ENCODE measurements around the gene PRR7. TPM values are rescaled to one million over a fixed set of nuclear protein-coding genes. Genes with fewer than 3 reads are reported as not detected.

The PRR7 gene
- total and polyA plus RNA-seq, 2 of the 4 experiments (the other 2 are of a cell fraction): 1.1 to 10.1 TPM

DNA sequence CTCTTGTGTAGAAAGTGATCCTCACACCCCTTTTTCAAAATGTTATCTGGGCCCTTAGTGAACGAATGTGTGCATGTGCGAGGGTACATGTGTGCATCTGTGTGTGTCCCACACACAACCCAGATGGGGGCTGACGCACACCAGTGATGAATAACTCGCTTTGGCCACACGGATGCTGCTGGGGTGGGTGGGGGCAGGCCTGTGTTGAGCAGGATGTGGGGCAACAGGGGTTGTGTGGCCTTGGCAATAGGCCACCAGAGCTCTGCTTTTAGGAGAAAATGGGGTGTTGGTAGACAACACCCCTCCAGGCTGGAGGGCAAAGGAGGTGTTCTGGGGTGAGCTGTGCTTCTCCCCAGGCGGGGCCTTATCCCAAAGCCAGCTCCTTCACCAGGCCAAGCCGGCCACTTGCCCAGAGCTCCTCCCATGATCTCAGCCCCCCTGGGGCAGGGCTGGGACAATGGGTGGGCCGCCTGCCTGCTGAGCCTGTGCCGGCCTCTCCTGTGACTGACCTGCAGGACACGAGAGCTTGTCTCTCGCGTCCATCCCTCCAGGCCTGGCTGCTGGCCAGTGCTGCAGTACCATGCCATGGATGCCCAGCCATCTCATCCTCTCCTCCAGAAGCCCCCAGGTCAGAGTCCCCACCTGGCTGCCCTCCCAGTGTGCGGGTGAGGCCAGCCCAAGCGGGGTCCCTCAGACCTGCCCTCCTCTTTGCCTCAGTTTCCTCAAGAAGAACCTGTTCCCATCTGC, 25.2 kb downstream of the PRR7 start:
- no peak for ATAC-seq (ENCODE audit: low read depth)
- ChIA-PET POLR2A (ENCODE audit: unreplicated experiment) (interaction anchor here (1.9 kb wide), 1 partner anchor 24 kb away, joined by 11 read pairs; no protein-coding TSS in a partner anchor), CTCF (no interaction called here)
- Histone ChIP-seq H3K18ac (ENCODE audit: low read depth, low read length) (no peak overlapping the region), H3K36me3 (ENCODE audit: control insufficient read depth, insufficient read depth, low read length) (peaks cover 32% of the 10 kb centered on the region), H3K4me3 (ENCODE audit: insufficient read depth, low read depth, low read length) (peak overlapping the region; percentile 97), H3K56ac (ENCODE audit: extremely low read depth, insufficient read depth, low read length) (no peak overlapping the region; the same call in 1 of the 2 replicates), H3K4ac (ENCODE audit: low read depth, low read length) (peak overlapping the region; percentile 6), H3K23ac (ENCODE audit: low read depth, low read length) (peak overlapping the region; percentile 63), H3K4me2 (ENCODE audit: low read depth, low read length) (peak overlapping the region; percentile 75), H2BK5ac (ENCODE audit: low read depth, low read length, poor library complexity, severe bottlenecking) (peak overlapping the region; percentile 85), H2AK9ac (replicated peaks; ENCODE audit: low read depth, low read length, poor library complexity) (peak overlapping the region; percentile 98), H3K14ac (replicated peaks; ENCODE audit: low read depth, low read length) (peak overlapping the region; percentile 55; the same call in 1 of the 2 replicates), H3K9ac (ENCODE audit: low read depth, low read length) (peak overlapping the region; percentile 93), H4K20me1 (ENCODE audit: insufficient read depth, low read length) (peaks cover 59% of the 10 kb centered on the region), H2BK15ac (ENCODE audit: low read depth, low read length) (no peak overlapping the region), H2BK20ac (ENCODE audit: low read depth, low read length) (no peak overlapping the region), H3K9me1 (ENCODE audit: insufficient read depth, low read length) (peaks cover 43% of the 10 kb centered on the region), H3K27me3 (ENCODE audit: control insufficient read depth, insufficient read depth, low read length) (no peaks in the 10 kb centered on the region), H2AFZ (replicated peaks; ENCODE audit: low read length, poor library complexity) (no peak overlapping the region), H4K91ac (ENCODE audit: insufficient read depth, low read depth, low read length) (no peak overlapping the region; the same call in 1 of the 2 replicates), H2BK120ac (ENCODE audit: low read depth, low read length) (no peak overlapping the region), H4K5ac (ENCODE audit: low read depth, low read length) (no peak overlapping the region), H4K8ac (ENCODE audit: low read depth in 2 of 2, low read length in 2 of 2) (peak overlapping the region in 1 of 2 experiments; percentile 5; a peak in 1 of 4 replicates), H3K27ac (ENCODE audit: insufficient read depth, low read length) (peak overlapping the region; percentile 86), H3K9me3 (ENCODE audit: control insufficient read depth, insufficient read depth, low read length) (no peaks in the 10 kb centered on the region), H3K4me1 (ENCODE audit: control insufficient read depth, insufficient read depth, low read length) (peaks cover 47% of the 10 kb centered on the region), H2AK5ac (ENCODE audit: low read depth, low read length) (peak overlapping the region; percentile 91), H3K79me1 (ENCODE audit: low read depth in 1 of 2, low read length in 2 of 2) (peaks cover 17 to 59% of the 10 kb centered on the region in 2 experiments; a peak in 3 of 4 replicates)
- WGBS, 2 experiments (ENCODE audit: extremely low coverage in 2 of 2, insufficient read length in 1 of 2): 10% methylated on average over 6 of the region's 14 CpGs; no CpG with 5 or more reads in 1 of the 2 experiments
- intact Hi-C loops (cut with micrococcal nuclease): loop anchor here (2.0 kb wide), 1 partner anchor 25 kb away; the partner anchor contains the start of gene PDLIM7
- peak; percentile 65 for DNase-seq
- in situ Hi-C loops (cut with MboI; ENCODE audit: low sequenced_read_pairs): no loop called here
- no TSS peak for BruUV-seq (replicated peaks)
- peak; percentile 23; the same call in 1 of the 2 replicates for TF ChIP-seq MAZ (IDR thresholded peaks at IDR 0.05; ENCODE audit: borderline replicate concordance, low read depth, low read length)
- TF ChIP-seq MAFK (IDR thresholded peaks at IDR 0.05; ENCODE audit: low read depth, low read length): no peak
- no peak for TF ChIP-seq RCOR1 (IDR thresholded peaks at IDR 0.05; ENCODE audit: insufficient replicate concordance, low read length)
- TF ChIP-seq, protein P1, sequence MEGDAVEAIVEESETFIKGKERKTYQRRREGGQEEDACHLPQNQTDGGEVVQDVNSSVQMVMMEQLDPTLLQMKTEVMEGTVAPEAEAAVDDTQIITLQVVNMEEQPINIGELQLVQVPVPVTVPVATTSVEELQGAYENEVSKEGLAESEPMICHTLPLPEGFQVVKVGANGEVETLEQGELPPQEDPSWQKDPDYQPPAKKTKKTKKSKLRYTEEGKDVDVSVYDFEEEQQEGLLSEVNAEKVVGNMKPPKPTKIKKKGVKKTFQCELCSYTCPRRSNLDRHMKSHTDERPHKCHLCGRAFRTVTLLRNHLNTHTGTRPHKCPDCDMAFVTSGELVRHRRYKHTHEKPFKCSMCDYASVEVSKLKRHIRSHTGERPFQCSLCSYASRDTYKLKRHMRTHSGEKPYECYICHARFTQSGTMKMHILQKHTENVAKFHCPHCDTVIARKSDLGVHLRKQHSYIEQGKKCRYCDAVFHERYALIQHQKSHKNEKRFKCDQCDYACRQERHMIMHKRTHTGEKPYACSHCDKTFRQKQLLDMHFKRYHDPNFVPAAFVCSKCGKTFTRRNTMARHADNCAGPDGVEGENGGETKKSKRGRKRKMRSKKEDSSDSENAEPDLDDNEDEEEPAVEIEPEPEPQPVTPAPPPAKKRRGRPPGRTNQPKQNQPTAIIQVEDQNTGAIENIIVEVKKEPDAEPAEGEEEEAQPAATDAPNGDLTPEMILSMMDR (conservative IDR thresholded peaks at IDR 0.05; ENCODE audit: low read depth, low read length): no peak
- no peak for TF ChIP-seq BHLHE40 (IDR thresholded peaks at IDR 0.05; ENCODE audit: low read depth, low read length)
- no peak for TF ChIP-seq POLR2A (IDR thresholded peaks at IDR 0.05; ENCODE audit: low read depth, low read length)
- TF ChIP-seq RAD21 (IDR thresholded peaks at IDR 0.05; ENCODE audit: low read length): no peak
- TF ChIP-seq, protein P2, sequence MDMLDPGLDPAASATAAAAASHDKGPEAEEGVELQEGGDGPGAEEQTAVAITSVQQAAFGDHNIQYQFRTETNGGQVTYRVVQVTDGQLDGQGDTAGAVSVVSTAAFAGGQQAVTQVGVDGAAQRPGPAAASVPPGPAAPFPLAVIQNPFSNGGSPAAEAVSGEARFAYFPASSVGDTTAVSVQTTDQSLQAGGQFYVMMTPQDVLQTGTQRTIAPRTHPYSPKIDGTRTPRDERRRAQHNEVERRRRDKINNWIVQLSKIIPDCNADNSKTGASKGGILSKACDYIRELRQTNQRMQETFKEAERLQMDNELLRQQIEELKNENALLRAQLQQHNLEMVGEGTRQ (IDR thresholded peaks at IDR 0.05; ENCODE audit: low read depth, low read length): no peak
- dilution Hi-C loops (cut with HindIII; ENCODE audit: low sequenced_read_pairs, unreplicated experiment): no loop called here

Data from IMR-90 (cell line).